Pancreas (tissue), 10 donors: ENCODE results near the gene CLEC5A. TPM values are rescaled to one million over a fixed set of nuclear protein-coding genes. Genes with fewer than 3 reads are reported as not detected.
A peak's percentile ranks its signal among the peaks of the same experiment; 100 is the strongest.

Experiments used
- ATAC-seq, 4 donors: fragments of 200-7000 bp; cut with Tn5 transposase; one replicate each; pipeline versions ENCODE4 v1.8.0 to v1.9.1; 2020; ENCODE audit warnings: mild to moderate bottlenecking in 4 of 4, moderate library complexity in 4 of 4
- DNase-seq, 6 donors: peaks; one replicate each; pipeline ENCODE4 v3.0.0-alpha.2; 2020
- FAIRE-seq: peaks from 2 replicates; lab custom pipeline; 2012; peaks lifted over from hg19 to GRCh38; lab: Jason Lieb, UNC
- H3K27ac ChIP-seq, 4 donors: fragments of 200-600 bp; sonication (generic); 1 replicate in 3 of 4; 2 replicates in 1 of 4; pipeline versions ENCODE4 v1.5.0 to v1.8.0; 2020
- H3K27me3 ChIP-seq, 4 donors: fragments of 200-600 bp; one replicate each; pipeline ENCODE4 v1.8.0; 2021
- H3K36me3 ChIP-seq, 3 donors: fragments of 200-600 bp; sonication (generic) in 1 of 3; one replicate each; pipeline versions ENCODE4 v1.5.0 to v1.8.0; 2020 to 2021
- H3K4me1 ChIP-seq, 3 donors: fragments of 200-600 bp; one replicate each; pipeline ENCODE4 v1.8.0; 2021
- H3K4me3 ChIP-seq, 4 donors: fragments of 200-600 bp; sonication (generic) in 2 of 4; one replicate each; pipeline versions ENCODE4 v1.5.0 to v1.8.0; 2020 to 2021
- H3K9me3 ChIP-seq, 4 donors: fragments of 200-600 bp; one replicate each; pipeline ENCODE4 v1.8.0; 2021
- CTCF ChIP-seq, 4 donors: fragments of 200-600 bp; sonication (generic) in 3 of 4; IDR thresholded peaks; one replicate each; pipeline versions ENCODE4 v1.5.0 to v1.8.0; 2021; ENCODE audit warnings: antibody characterized with exemption in 4 of 4
- WGBS, 2 donors: extraction: QIAGEN DNeasy Blood & Tissue Kit; methylation state at CpG; one replicate each; pipeline ENCODE4 v1.1.7; 2013; 5-methylcytosine and 5-hydroxymethylcytosine counted together
- intact Hi-C, 3 donors: fragments of 100-400 bp; cut with DNase I; formaldehyde crosslinking; loops; one replicate each; pipeline versions ENCODE4 v1.11.1 to v1.14.2; 2022
- polyA plus RNA-seq, 2 donors: library from polyadenylated mRNA; stranded (reverse); fragments of 200-250 nt; gene quantifications; one replicate each; pipeline ENCODE4 v1.2.3, GENCODE V29; 2013
- total RNA-seq, 6 donors: library from RNA; stranded (reverse); fragmentation: NEBNext Ultra II Directional in 4 of 6; extraction: Animal tissue kit (Norgen Biotek cat#: 25700) in 4 of 6; gene quantifications; one replicate each; pipeline versions ENCODE4 v1.2.1 to v1.2.4, GENCODE V29; 2021 to 2023
- donor health status: healthy with polysubstance abuse.
- donor health status: DM: no; HTN: no; CAD: no; lungs with moderate emphysema.
- donor health status: DM: no; HTN: no; CAD: no.
- donor health status: control.
- donor health status: control.
- donor health status: Bipolar disorder and iron deficiency.
- donor health status: DM: yes; HTN: yes; CAD: no.
- donor health status: DM: no; HTN: no; CAD: no.
- donor health status: DM: no; HTN: no; CAD: no.
- donor health status: DM: yes; HTN: yes; CAD: no.

The CLEC5A gene
- total and polyA plus RNA-seq, 8 donors: 0.14 to 5.3 (median 0.87) TPM

GRCh38 chr7:141960687-141961422 lies 14.1 kb upstream of the CLEC5A start:
- no peaks in the 10 kb centered on the region for H3K27me3 ChIP-seq
- intact Hi-C loops: no loop called here
- peak in 2 of 4 donors; percentile 45 to 59 for ATAC-seq
- H3K9me3 ChIP-seq: no peaks in the 10 kb centered on the region
- no peaks in the 10 kb centered on the region for H3K36me3 ChIP-seq
- no peak for DNase-seq
- H3K4me1 ChIP-seq: no peaks in the 10 kb centered on the region
- TF ChIP-seq CTCF (IDR thresholded peaks at IDR 0.05): no peak
- WGBS, 2 donors: 87 to 90% methylated on average over 3 of the region's 3 CpGs
- FAIRE-seq: no peak
- H3K4me3 ChIP-seq: no peak overlapping the region
- no peak overlapping the region for H3K27ac ChIP-seq

- H3K27me3 ChIP-seq: no peaks in the 10 kb centered on the region
- no peaks in the 10 kb centered on the region for H3K4me1 ChIP-seq
- no peaks in the 10 kb centered on the region for H3K9me3 ChIP-seq
- FAIRE-seq (no peak), ATAC-seq (peak in 2 of 4 donors; percentile 14 to 58), DNase-seq (no peak)
- no peak for TF ChIP-seq CTCF (IDR thresholded peaks at IDR 0.05)
- H3K27ac ChIP-seq: no peak overlapping the region
- H3K4me3 ChIP-seq: no peak overlapping the region
- no peaks in the 10 kb centered on the region for H3K36me3 ChIP-seq
- intact Hi-C loops: no loop called here
- 75 to 76% methylated on average over 3 of the region's 3 CpGs for WGBS, 2 donors
Measured at GRCh38 chr7:141956084-141956483, 9.3 kb upstream of the CLEC5A start.

GRCh38 chr7:141954334-141954733 lies 7.6 kb upstream of the CLEC5A start:
- no peak overlapping the region for H3K4me3 ChIP-seq
- DNase-seq (no peak), FAIRE-seq (no peak), ATAC-seq (no peak)
- TF ChIP-seq CTCF (IDR thresholded peaks at IDR 0.05): no peak
- H3K9me3 ChIP-seq: no peaks in the 10 kb centered on the region
- 75 to 76% methylated on average over 1 of the region's 1 CpG for WGBS, 2 donors
- no peak overlapping the region for H3K27ac ChIP-seq
- no peaks in the 10 kb centered on the region for H3K4me1 ChIP-seq
- no peaks in the 10 kb centered on the region for H3K27me3 ChIP-seq
- H3K36me3 ChIP-seq: no peaks in the 10 kb centered on the region
- intact Hi-C loops: no loop called here

- Histone ChIP-seq H3K4me3 (no peak overlapping the region), H3K36me3 (no peaks in the 10 kb centered on the region), H3K9me3 (no peaks in the 10 kb centered on the region), H3K27ac (no peak overlapping the region), H3K27me3 (no peaks in the 10 kb centered on the region), H3K4me1 (no peaks in the 10 kb centered on the region)
- DNase-seq (no peak), FAIRE-seq (no peak), ATAC-seq (no peak)
- intact Hi-C loops: no loop called here
- WGBS, 2 donors: 89 to 100% methylated on average over 1 of the region's 1 CpG
- TF ChIP-seq CTCF (IDR thresholded peaks at IDR 0.05): no peak
Measured at GRCh38 chr7:141952461-141952860, 5.7 kb upstream of the CLEC5A start.

- Histone ChIP-seq H3K4me1 (no peaks in the 10 kb centered on the region), H3K36me3 (no peaks in the 10 kb centered on the region), H3K27me3 (no peaks in the 10 kb centered on the region), H3K9me3 (no peaks in the 10 kb centered on the region), H3K4me3 (no peak overlapping the region), H3K27ac (no peak overlapping the region)
- ATAC-seq: no peak
- no peak for FAIRE-seq
- no peak for TF ChIP-seq CTCF (IDR thresholded peaks at IDR 0.05)
- DNase-seq: no peak
- WGBS, 2 donors: 84 to 100% methylated on average over 1 of the region's 1 CpG
- intact Hi-C loops: no loop called here
Measured at GRCh38 chr7:141950806-141951205, 4.0 kb upstream of the CLEC5A start.
